Measurements from ENCODE around the gene MEGF11. TPM values are rescaled to one million over a fixed set of nuclear protein-coding genes. Genes with fewer than 3 reads are reported as not detected.

The MEGF11 gene
- total RNA-seq, 1 experiment from 2014 or later: 2.3 TPM

DNA sequence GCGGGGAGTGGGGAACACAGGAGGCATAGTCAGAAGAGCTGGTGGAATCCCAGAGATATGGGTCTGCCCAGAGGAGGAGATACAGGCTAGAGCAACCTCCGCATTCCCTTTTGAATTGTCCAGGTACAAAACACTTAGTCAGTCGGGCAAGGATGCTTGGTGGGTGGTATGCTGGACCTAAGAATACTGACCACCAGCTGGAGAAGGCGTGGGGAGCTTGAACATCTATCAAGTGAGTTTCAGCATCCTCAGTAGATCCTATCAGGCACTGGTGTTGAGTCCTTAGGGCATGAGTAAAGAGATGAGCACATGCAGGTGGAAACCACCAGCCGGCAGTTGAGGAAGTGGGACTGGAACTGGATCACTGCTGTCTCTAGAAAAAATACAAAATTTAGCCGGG, 25.1 kb upstream of the MEGF11 start:
- intact Hi-C loops (cut with micrococcal nuclease): no loop called here

DNA sequence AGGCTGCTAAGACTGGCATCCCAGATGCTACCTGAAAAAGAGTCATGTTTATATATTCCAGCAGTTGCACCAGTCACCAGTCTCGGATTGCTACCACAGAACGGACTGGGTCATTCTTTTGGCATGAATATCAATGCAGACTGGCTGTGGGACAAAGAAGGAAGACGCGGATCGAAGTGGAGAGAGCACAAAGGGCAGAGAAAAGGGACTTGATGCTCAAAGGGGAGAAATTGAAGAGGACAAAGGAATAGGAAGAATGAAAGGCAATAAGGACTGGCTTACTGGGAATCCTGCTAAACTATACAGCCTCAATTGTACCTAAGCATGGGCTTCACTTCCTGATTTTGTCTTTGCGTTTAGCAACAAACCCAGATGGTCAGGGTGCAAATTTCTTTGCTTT, 24.5 kb upstream of the MEGF11 start:
- no TSS peak for BruUV-seq (replicated peaks)
- Histone ChIP-seq H4K20me1 (ENCODE audit: insufficient read depth) (no peaks in the 10 kb centered on the region), H3K4me2 (ENCODE audit: low read length) (no peak overlapping the region), H3K9me3 (ENCODE audit: control insufficient read depth in 1 of 2, insufficient read depth in 1 of 2, low read depth in 1 of 2, low read length in 2 of 2) (no peaks in the 10 kb centered on the region), H3K4me3 (replicated peaks in 1 of 2; ENCODE audit: low read depth in 1 of 2, low read length in 2 of 2) (no peak overlapping the region), H3K9ac (ENCODE audit: low read length) (no peak overlapping the region), H3K36me3 (ENCODE audit: control insufficient read depth in 1 of 2, insufficient read depth in 2 of 2, low read length in 2 of 2) (no peaks in the 10 kb centered on the region), H3K4me1 (ENCODE audit: control insufficient read depth in 1 of 2, insufficient read depth in 2 of 2, low read length in 2 of 2) (no peaks in the 10 kb centered on the region), H2AFZ (ENCODE audit: low read depth, low read length, poor library complexity, severe bottlenecking) (no peak overlapping the region), H3K27ac (ENCODE audit: low read depth, low read length) (no peak overlapping the region), H3K9me2 (ENCODE audit: insufficient read depth) (no peaks in the 10 kb centered on the region), H3K79me2 (ENCODE audit: insufficient read depth, low read length) (no peaks in the 10 kb centered on the region), H3K27me3 (ENCODE audit: insufficient read depth, low read length) (no peaks in the 10 kb centered on the region)
- no peak for TF ChIP-seq JUND (IDR thresholded peaks at IDR 0.05)
- no peak for TF ChIP-seq ZNF274 (IDR thresholded peaks at IDR 0.05; ENCODE audit: low read depth, low read length)
- TF ChIP-seq, protein P1, sequence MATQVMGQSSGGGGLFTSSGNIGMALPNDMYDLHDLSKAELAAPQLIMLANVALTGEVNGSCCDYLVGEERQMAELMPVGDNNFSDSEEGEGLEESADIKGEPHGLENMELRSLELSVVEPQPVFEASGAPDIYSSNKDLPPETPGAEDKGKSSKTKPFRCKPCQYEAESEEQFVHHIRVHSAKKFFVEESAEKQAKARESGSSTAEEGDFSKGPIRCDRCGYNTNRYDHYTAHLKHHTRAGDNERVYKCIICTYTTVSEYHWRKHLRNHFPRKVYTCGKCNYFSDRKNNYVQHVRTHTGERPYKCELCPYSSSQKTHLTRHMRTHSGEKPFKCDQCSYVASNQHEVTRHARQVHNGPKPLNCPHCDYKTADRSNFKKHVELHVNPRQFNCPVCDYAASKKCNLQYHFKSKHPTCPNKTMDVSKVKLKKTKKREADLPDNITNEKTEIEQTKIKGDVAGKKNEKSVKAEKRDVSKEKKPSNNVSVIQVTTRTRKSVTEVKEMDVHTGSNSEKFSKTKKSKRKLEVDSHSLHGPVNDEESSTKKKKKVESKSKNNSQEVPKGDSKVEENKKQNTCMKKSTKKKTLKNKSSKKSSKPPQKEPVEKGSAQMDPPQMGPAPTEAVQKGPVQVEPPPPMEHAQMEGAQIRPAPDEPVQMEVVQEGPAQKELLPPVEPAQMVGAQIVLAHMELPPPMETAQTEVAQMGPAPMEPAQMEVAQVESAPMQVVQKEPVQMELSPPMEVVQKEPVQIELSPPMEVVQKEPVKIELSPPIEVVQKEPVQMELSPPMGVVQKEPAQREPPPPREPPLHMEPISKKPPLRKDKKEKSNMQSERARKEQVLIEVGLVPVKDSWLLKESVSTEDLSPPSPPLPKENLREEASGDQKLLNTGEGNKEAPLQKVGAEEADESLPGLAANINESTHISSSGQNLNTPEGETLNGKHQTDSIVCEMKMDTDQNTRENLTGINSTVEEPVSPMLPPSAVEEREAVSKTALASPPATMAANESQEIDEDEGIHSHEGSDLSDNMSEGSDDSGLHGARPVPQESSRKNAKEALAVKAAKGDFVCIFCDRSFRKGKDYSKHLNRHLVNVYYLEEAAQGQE (IDR thresholded peaks at IDR 0.05; ENCODE audit: low read depth): no peak
- CTCF ChIA-PET: no interaction called here
- DNase-seq (ENCODE audit: low read depth, low spot score) (no peak), ATAC-seq (no peak)
- POLR2A ChIA-PET: no interaction called here
- RAD21 ChIA-PET (ENCODE audit: low non-redundant PET in 1 of 2, low total read pairs in 2 of 2, uncharacterized antibody in 2 of 2, unreplicated experiment in 2 of 2): no interaction called here
- intact Hi-C loops (cut with micrococcal nuclease): no loop called here

More for the DNA sequence above, 25.1 kb upstream of the MEGF11 start:
- ChIA-PET RAD21 (ENCODE audit: low non-redundant PET in 1 of 2, low total read pairs in 2 of 2, uncharacterized antibody in 2 of 2, unreplicated experiment in 2 of 2) (no interaction called here), POLR2A (no interaction called here), CTCF (interaction anchor here (0.6 kb wide), 1 partner anchor 8 kb away, joined by 3 read pairs; no protein-coding TSS in a partner anchor)
- H3K4me1 ChIP-seq (ENCODE audit: control insufficient read depth in 1 of 2, insufficient read depth in 2 of 2, low read length in 2 of 2): no peaks in the 10 kb centered on the region
- TF ChIP-seq SRF (IDR thresholded peaks at IDR 0.05; ENCODE audit: low read depth) (no peak), ZFX (IDR thresholded peaks at IDR 0.05) (no peak), EZH2phosphoT487 (IDR thresholded peaks at IDR 0.05; ENCODE audit: borderline replicate concordance) (no peak), POLR2A (IDR thresholded peaks at IDR 0.05; ENCODE audit: borderline replicate concordance, extremely low read depth, insufficient read depth, insufficient read length) (no peak), EZH2 (IDR thresholded peaks at IDR 0.05) (no peak), CBX3 (IDR thresholded peaks at IDR 0.05; ENCODE audit: low read depth) (no peak), FOSL1 (IDR thresholded peaks at IDR 0.05; ENCODE audit: low read depth) (no peak), ELF1 (IDR thresholded peaks at IDR 0.05; ENCODE audit: borderline replicate concordance, low read depth) (no peak), YY1 (IDR thresholded peaks at IDR 0.05; ENCODE audit: extremely low read depth, insufficient replicate concordance, low read depth, low read length) (no peak), CEBPB (IDR thresholded peaks at IDR 0.05; ENCODE audit: low read depth) (no peak)
- BruUV-seq (replicated peaks): no TSS peak
- DNase-seq (ENCODE audit: low read depth, low spot score) (no peak), ATAC-seq (no peak)
- H3K9ac ChIP-seq (ENCODE audit: low read length): no peak overlapping the region
- H3K9me2 ChIP-seq (ENCODE audit: insufficient read depth): no peaks in the 10 kb centered on the region
- no peaks in the 10 kb centered on the region for H4K20me1 ChIP-seq (ENCODE audit: insufficient read depth)
- no peaks in the 10 kb centered on the region for H3K9me3 ChIP-seq (ENCODE audit: control insufficient read depth in 1 of 2, insufficient read depth in 1 of 2, low read depth in 1 of 2, low read length in 2 of 2)
- H3K27me3 ChIP-seq (ENCODE audit: insufficient read depth, low read length): no peaks in the 10 kb centered on the region
- no peak overlapping the region for H2AFZ ChIP-seq (ENCODE audit: low read depth, low read length, poor library complexity, severe bottlenecking)
- no peak overlapping the region for H3K4me2 ChIP-seq (ENCODE audit: low read length)
- no peaks in the 10 kb centered on the region for H3K36me3 ChIP-seq (ENCODE audit: control insufficient read depth in 1 of 2, insufficient read depth in 2 of 2, low read length in 2 of 2)
- no peak overlapping the region for H3K27ac ChIP-seq (ENCODE audit: low read depth, low read length)
- H3K79me2 ChIP-seq (ENCODE audit: insufficient read depth, low read length): no peaks in the 10 kb centered on the region
- no peak overlapping the region for H3K4me3 ChIP-seq (replicated peaks in 1 of 2; ENCODE audit: low read depth in 1 of 2, low read length in 2 of 2)
